Stimulated activated CD4-positive, alpha-beta T cell treated with anti-CD3 and anti-CD28 coated beads, Interleukin-2, amount 100 ng/mL, for 4 hours (primary cell): ENCODE data around the gene RPS14.

ENCODE experiments used
- DNase-seq: peaks from one replicate; pipeline ENCODE4 v3.0.0-alpha.2; 2020; ENCODE audit warnings: low read depth

RPS14 gene

DNA sequence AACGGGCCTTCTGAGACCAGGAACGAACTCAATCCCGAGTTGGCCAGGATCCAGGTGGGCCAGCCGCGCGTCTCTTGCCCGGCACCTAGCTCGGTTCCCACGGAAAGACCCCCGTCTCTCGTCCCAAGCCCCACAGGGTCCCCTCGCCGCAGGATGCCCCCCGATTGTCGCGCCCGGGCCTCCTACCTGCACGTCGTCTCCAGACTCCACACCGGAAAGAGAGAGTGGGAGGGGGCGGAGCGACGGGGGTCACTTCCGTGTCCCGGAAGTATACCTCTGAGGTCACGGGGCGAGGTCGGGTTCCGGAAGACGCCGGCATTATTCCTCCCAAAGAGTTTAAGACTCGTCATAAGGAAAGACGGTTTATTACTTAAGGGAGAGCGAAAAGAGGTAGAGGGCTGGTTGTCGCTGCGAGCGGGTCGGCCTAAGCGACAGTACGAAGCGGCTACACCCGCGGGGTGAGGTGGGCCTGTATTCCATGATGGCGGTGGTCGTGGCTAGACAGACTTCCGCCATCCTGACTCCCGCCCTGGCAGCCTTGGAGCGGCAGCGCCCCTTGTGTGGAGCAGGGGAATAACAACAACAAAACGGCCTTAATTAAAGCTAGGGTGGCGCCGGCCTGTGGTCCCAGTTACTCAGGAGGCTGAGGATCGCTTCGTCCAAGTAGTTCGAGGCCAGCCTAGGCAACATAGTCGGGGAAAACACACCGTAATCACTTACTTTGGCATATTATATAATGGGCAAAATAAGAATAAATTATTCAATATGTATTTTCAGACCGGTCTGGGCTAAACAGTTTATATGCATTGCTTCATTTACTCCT lies at the start of gene RPS14:
Gene RPS14, minus strand, starts transcription at position 223 of the 823 bp plus-strand sequence. CDS start 2,006 bp downstream, outside the sequence.
- peak; percentile 93 for DNase-seq

DNA sequence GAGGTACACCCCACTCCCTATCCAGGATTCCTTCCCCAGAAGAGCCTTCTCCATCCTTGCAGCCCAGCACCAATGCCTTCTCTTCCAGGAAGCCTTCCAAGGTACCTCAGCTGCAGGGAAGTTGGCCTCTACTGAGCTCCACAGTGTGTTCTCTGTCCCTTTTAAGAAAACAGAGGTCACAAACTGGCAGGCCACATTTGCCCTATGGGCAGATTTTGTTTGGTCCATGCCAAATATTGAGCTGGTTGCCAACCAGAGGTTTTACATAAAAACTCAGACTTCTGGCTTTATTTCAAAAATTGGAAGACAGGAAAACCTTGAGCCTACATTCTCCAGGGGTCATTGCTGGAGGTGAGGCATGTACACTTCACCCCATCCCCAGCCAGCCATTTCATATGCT lies 49.4 kb upstream of the RPS14 start:
- DNase-seq: no peak

DNA sequence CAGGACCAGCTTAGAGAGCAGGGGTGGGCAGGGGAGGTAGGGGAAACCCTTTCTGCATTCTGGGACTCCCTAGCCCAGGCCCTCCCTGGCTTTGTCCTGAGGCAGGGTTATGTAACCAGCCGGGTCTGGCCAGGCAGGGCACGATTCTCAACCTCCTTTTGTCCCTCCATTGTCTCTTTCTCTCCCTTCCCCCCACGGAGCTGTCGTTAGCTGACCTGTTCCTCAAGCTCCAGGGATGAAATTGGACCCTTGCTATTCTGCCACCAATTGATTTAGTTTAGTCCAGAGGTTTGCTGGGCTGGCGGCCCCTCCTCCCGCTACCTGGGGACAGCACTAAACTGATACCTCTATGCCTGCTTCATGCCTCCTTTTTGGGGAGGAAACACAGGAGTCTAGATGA lies 49.0 kb upstream of the RPS14 start:
- no peak for DNase-seq

DNA sequence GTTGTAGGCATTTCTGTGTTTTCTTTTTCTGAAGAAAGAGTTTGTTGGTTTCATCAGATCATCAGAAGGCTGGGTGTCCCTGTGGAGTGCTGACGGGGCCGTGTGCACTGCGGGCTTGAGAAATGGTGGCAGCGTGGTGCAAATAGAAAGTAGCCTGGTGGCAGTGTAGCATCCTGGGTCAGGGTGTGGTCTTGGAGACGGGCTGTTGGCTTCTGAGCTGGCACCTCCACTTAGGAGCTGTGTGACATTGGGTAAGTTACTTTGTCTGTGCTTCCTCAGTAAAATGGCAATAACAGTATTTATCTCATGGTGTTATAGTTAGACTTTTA lies 48.4 kb upstream of the RPS14 start:
- no peak for DNase-seq

DNA sequence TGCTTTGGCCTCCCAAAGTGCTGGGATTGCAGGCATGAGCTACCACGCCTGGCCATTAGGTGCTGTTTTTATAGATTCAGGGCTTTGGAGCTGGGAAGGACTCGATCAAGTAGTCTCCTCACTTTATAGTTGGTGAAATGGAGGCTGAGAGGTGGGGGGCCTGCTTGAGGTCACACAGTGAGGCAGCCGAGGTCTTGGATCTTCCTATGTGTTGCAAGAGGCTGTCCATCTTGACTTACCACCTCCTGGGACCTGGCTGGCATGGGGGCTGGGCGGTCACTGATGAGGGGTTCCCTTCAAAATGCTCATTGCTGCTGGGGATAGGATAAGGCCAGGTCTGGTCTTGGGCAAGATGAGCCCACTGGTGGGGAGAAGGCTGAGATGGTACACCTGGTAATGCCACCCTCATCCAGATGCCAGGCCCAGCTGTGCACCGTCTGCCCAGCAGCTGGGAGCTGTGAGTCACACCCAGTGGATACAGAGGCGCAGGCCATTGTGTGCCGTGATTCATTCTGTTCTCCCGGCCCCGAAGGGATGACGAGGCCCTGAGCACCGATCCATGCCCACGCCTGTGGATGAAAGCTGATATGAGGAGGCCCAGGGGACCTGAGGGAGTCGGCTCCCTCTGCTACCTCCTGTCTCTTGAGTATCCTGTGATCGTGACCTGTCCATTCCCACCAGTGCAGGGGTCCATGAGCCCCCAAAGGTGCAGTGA lies 47.9 kb upstream of the RPS14 start:
- no peak for DNase-seq

DNA sequence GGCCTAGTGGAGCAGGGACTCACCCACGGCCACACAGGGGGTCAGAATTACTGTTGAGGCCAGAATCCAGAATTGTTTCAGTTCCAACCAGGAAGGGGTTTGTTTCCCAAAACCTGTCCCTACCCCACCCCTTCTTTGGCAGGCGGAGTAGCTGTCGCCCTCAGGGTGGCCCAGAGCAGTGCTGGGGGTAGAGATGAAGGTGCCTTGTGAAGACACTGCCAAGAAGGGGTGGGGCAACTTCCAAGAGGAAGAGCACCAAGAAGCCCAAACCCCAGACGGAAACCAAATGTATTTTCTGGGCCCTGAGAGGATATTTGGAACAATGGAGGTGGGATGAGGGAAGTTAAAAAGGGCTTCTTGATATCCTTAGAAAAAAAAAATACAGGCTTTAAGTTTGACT lies 47.0 kb upstream of the RPS14 start:
- no peak for DNase-seq

DNA sequence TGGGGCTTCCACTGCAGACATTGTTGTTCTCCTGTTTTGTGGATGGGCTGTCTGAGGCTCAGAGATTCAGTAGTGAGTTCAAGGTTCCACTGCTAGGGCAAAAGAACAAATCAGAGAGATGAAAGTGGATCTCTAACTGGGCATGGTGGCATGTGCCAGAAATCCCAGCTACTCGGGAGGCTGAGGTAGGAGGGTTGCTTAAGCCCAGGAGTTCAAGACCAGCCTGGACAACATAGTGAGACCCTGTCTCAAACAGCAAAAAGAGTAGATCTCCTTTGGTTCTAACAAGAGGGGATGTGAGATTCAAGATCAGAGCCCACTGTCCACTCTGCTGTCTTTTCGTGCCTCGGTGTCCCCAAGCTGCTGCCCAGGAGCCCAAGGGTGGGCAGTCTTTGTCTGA lies 46.6 kb upstream of the RPS14 start:
- no peak for DNase-seq

DNA sequence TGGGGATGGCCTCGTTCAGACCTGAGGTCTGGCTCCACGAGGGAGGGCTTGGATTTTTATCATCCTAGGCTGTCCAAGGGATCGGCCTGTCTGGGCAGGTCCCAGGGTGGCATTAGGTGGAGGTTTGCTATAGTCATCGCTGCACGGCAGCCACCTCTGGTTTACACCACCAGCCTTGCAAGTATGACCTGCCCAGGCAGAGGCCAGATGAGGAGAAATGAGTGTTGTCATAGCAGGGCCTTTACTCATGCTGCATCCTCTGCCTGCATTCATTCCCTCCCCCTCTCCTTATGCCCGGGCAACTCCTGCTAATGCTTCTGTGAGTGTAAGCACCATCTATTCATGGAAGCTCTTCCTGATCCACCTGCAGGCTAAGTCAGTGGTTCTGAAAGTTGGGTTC lies 43.1 kb upstream of the RPS14 start:
- no peak for DNase-seq

DNA sequence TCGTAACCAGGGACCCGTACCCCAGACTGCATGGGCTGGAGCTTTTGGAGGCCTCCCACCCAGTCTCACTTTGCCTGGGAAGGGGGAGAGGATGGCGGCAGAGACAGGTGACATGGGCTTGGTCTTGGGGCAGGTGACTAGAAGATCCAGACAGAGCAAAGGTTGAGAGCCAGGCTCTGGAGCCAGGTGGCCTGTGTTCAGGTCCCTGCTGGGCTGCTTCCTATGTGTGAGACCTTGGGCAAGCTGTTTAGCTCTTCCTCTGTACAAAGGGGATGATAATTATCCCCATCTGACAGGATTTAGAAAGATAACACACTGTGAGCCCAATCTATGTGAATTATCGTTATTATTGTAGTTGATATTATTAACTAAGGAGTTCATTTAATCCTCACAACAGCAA lies 42.3 kb upstream of the RPS14 start:
- no peak for DNase-seq

DNA sequence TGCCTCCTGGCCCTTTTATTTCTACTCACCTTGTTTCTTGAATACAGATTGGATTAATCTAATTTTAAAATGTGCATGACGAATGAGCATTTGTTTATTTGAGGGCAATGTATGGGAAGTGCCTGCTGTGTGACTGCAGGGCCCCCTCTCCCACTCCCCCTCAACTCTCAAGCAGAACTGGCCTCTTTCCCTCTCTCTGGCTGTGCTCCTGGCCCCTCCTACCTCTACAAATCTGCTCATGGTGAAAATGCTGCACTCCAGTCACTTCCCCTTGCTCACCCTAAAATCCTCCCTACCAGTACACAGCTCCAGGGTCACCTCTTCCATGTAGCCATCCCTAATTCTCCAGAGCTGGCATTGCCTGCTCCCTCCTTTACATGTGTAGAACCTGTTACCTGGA lies 41.2 kb upstream of the RPS14 start:
- no peak for DNase-seq

DNA sequence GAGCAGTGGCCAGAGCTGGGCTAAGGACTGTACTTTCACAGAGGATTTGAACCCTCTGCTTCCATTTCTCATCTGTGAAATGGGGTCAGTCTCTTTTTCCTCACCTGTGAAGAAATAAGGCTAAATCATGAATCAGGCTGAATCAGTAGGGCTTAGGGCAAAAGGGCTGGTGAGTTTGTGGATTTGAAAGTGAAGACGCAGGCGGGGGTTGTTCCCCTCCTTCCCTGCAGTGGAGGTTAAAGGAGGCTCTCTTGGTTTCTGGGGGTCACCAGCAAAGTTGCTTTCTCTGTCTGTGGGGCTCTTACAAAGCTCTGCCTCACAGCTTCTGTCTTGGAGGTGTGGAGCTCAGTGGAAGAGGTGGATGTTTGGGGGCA lies 40.7 kb upstream of the RPS14 start:
- no peak for DNase-seq

DNA sequence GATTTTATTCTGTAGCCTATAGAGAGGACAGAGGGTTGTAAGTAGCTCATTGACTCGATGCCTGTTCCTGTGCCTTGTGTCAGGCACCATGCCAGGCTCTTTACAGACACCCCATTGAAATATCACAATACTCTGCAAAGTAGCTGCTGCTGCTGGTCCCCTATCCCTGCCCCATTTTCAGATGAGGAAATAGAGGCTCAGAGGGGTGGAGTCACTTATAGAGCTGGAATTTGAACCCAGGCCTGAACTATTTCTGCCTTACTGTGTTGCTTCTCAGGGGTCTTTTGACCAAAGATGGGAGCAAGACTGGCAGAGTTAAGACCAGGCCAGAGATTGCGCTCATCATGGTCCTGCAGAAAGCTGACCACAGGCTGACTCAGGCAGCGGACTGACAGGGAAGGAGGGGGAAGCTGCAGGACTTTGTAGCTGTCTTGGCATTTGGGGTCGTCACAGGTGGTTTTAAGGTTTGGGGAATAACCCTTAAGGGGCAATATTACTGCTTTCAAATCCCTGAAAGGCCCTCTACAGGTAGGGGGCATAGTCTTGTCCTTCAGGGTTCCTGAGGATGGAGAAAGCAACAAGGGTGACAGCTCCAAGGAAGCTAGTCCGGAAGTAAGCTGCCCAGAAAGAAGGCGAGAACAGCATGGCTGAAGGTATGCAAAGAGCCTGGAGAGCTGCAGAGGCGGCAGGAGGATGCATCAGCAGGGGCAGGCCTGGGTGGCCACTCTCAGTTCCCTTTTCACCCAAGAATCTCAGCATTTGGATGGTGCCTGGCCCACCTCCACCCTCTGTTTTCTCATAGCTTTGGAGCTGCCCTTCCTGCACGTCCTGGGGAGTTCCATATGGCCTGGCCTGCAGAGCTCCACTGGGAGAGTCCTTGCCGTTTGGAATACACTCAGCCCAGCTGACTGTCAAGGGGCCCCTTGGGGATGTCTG lies 40.1 kb upstream of the RPS14 start:
- DNase-seq: no peak

DNA sequence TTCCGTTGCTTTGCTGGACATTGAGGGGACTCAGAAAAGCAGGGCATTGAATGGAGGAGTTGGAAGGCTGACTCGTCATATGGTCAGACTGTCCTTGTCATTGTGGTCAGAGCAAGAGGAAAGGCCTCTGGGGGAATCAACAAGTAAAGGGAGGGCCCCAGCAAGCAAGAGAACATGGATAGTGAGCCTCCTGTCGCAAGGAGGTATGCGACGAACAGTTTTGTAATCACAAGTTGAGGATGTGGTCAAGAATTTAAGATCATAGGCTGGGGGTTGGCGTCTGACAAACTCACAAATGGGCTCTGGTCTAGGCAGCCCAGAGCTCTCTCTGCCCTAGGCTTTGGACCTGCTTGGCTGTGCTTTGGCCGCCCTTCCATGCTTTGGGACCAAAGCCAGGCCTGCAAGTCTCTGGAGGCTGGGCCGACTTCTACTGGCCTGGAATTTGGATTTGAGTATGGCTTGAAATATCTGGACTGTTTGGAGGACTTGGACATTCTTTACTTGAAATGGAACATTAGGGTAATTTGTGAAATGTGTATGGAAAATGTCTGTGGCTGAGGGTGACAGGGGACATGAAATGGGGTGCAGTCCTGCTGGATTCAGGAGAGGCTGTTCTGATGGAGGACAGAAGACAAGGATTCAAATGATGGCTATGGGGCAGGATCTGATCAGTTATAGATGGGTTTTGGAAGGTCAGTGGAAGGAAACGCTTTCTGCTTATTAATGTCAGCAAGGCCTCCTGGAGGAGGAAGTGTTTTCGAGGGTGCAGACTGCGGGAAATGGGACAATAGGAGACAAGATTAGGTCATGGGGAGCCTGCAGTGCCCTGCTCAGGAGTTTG lies 39.2 kb upstream of the RPS14 start:
- DNase-seq: no peak

DNA sequence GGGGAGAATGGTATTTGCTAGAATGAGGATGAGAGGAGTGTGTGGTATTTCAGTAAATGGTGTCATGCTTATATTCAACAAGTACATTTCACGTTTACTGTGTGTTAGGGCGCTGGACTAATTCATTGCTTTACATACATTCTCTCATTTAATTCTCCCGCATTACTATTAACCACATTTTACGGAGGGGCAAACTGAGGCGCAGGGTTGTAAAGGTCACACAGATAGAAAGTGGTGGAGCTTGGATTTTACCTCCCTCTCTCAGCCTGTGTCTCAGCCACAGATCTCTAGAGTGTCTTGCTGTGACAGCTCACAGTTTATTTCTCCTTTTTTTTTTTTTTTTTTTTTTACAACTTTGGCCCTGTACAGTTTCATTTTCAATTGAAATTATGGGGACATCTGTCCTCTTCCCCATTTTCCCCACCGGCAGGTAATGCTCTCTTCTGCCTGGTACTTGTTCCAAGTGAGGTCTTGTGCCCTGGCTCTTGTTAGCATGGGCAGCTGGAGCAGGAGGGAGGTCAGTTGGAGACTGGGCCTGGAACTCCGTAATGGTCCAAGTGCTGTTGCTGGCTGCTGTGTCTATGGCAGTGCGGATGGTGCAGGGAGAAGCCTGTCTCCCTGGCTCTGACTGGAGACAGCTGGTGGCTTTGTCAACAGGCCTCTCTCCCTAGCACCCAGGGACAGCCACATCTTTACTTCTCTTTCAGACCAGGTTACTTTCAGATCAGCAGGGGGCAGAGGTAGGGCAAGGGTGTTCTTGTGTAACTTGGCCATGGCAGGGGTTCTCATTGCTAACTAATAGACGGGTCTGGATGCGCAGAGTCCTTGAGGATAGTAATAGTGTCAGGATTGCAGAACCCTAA lies 37.9 kb upstream of the RPS14 start:
- DNase-seq: no peak

DNA sequence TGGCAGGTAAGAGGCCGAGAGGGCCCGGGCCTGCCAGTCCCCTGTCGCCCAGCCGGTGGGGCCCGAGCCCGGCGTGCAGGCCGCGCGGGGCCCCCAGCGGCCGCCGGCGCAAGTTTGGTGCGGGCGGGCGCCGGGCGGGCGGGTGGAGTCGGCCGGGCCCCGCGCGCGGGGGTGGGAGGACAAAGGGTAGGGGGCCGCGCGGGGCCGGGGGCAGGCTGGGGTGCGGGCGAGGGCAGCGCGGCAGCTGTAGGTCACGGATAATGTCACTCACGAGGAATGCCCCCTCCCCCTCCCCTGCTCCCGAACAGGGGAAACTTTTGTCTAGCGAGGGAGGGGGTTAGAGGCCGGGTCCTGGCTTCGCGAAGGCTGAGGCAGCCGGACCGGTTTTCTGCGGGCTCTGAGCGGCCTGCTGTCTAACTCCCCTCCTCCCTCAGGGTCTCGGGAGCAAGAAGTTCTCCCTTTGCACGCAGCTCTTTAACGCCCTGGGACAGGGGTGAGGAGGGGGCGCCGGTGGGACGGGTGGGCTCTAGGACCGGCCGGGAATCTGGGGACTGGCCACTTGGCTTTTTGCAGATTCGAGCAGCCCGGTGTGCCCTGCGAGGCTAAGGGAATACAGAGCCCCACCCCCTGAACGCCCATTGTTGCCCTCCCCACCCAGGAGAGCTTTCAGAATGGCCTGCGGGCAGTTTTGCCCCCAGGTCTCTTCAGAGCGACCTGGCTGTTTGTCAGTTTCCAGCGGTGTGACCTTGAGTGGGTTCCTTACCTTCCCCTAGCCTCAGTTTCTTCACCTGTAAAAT lies 37.1 kb upstream of the RPS14 start:
- peak; percentile 16 for DNase-seq

DNA sequence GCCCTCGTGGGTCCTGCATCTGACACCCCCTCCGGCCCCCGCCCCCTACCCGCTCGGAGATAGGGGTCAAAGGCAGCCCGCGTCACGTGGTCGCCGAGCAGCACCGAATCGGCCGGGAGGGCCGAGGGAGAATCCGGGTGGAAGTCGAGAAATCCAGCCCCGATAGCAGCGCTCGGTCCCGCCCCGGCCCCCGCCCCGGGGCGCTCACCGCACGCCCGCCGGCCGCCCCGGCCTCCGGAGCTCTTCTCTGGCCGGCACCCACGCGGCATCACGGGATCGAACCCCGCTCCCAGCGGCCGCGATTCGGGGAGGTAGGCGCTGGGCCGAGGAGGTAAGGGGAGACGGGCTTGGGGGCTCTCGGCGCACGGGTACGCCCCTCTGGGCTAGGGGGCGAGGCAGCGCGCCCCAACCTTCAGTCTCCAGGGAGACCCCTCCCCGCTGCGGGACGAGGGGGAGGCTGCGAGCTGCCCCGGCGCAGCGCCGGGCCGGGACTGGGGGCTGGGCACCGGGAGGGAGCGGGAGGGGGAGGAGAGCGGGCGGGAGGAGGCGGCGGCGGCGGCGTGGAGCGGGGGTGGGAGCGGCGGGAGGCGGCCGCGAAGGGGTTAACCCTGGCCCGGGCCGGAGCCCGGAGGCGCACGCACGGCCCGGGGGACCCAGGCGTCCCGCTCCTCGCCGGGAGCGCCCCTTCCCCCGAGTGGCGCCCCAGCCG lies 36.3 kb upstream of the RPS14 start:
- no peak for DNase-seq

DNA sequence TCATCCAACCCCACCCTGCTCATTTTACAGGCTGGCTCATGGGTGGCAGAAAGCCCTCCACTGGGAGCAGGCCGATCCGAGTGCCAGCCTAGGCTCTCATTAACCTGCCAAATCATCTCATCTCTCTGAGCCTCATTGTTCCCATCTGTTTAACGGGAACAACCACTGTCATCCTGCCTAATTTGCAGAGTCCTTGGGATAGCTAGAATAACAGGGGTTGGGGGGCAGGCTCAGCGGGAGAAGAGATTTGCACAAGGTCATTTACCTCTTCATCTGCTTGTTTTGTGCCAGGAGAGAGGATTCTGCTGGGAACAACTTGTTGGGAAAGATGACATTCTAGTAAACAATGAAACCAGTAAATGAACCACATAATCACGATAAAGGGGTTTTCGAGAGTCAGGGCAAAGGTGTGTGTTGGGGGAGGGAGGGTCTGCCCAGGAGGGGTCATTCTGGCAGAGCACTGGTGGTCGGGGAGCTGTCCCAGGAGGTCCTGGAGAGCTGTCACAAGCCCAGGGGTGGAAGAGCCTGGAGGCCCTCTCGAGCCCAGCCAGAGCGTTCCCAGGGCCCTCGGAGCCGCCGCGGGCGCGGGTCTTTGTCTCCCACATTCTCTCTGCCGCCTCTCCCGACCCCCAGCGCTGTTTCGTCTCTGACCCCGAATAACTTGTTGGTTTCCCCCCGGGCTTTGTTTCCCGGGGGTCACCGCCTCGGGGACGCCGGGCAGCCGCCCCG lies 35.6 kb upstream of the RPS14 start:
- DNase-seq: no peak

DNA sequence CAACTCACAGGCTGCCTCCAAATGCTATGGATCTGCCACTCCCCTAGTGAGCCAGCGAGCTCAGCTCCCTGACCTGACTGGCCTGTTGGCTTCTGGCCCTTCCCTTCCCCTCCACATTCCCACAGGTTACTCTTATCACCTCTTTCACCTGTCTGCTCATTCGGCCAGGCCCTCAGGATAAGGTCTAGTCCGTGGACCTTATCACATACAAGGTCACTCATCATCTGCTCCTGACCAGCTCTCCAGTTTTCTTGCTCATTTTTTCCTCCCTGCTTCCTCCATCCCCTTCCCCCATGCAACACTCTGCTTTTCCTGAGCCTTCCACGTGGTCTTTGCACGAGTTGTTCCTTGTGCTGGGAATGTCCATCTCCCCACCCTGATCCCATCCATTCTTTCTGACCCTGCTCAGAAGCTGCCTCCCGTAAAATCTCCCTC lies 32.5 kb upstream of the RPS14 start:
- DNase-seq: no peak

DNA sequence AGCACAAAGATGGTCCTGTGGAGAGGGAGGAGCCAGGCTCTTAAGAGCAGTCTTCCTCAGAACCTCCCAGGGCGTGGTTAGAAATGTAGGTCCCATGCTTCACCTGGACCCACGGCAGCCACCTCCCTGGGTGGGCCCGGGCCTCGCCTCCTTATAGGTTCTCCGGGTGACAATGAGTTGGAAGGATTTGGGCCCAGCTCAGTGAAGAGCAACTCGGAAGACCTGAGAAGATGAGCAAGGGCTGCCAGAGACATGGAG lies 32.1 kb upstream of the RPS14 start:
- DNase-seq: no peak
